ENCODE data around the gene BMP4. TPM values are rescaled to one million over a fixed set of nuclear protein-coding genes. Genes with fewer than 3 reads are reported as not detected.

BMP4 gene
- total and polyA plus RNA-seq, 2 experiments from 2014 or later = 2.5 to 3.9 TPM

GRCh38 chr14:53915364-53916014, 41.1 kb downstream of the BMP4 start (continued):
- no peak for TF ChIP-seq ZNF462 (CRISPR knock-in tag; IDR thresholded peaks at IDR 0.05)
- TF ChIP-seq ZNF114 (CRISPR knock-in tag; IDR thresholded peaks at IDR 0.05) = no peak
- no peak for TF ChIP-seq NANOG (IDR thresholded peaks at IDR 0.05; ENCODE audit: borderline replicate concordance)

- Histone ChIP-seq H3K27me3 (ENCODE audit: insufficient read depth) (no peaks in the 10 kb centered on the region), H3K27ac (ENCODE audit: low read depth) (no peak overlapping the region), H2AFZ (no peak overlapping the region), H3K4me3 (no peak overlapping the region), H4K20me1 (replicated peaks; ENCODE audit: insufficient read depth) (no peaks in the 10 kb centered on the region), H3F3A (replicated peaks; ENCODE audit: low read depth) (no peaks in the 10 kb centered on the region), H3K9me2 (ENCODE audit: insufficient read depth) (no peaks in the 10 kb centered on the region; the same call in 1 of the 2 replicates), H3K4me1 (ENCODE audit: insufficient read depth) (no peaks in the 10 kb centered on the region), H3K79me2 (replicated peaks; ENCODE audit: insufficient read depth) (no peaks in the 10 kb centered on the region), H3K36me3 (ENCODE audit: insufficient read depth) (no peaks in the 10 kb centered on the region), H3K4me2 (no peak overlapping the region)
- Mint-ChIP-seq H3K9me3 (no peaks in the 10 kb centered on the region; the same call in 2 of the 3 replicates), H3K4me3 (no peak overlapping the region), H3K27ac (no peak overlapping the region), H3K4me1 (no peaks in the 10 kb centered on the region), H3K27me3 (ENCODE audit: insufficient read depth, low read depth, poor library complexity) (peaks cover 3% of the 10 kb centered on the region), H3K36me3 (ENCODE audit: low read depth) (no peaks in the 10 kb centered on the region; the same call in 2 of the 3 replicates)
- ATAC-seq (no peak), DNase-seq (ENCODE audit: low spot score) (no peak)
- no peak for TF ChIP-seq JUNB (IDR thresholded peaks at IDR 0.05; ENCODE audit: unreplicated experiment)
- TF ChIP-seq ZNF114 (CRISPR knock-in tag; IDR thresholded peaks at IDR 0.05) = no peak
- no peak for TF ChIP-seq STAT1 (IDR thresholded peaks at IDR 0.05; ENCODE audit: unreplicated experiment)
- no peak for TF ChIP-seq EZH2 (IDR thresholded peaks at IDR 0.05; ENCODE audit: low read depth, unreplicated experiment)
- TF ChIP-seq CTCF (conservative IDR thresholded peaks at IDR 0.05; ENCODE audit: low read depth in 2 of 2) = no peak
- TF ChIP-seq EZH2phosphoT487 (IDR thresholded peaks at IDR 0.05; ENCODE audit: unreplicated experiment) = no peak
- TF ChIP-seq, protein P1, sequence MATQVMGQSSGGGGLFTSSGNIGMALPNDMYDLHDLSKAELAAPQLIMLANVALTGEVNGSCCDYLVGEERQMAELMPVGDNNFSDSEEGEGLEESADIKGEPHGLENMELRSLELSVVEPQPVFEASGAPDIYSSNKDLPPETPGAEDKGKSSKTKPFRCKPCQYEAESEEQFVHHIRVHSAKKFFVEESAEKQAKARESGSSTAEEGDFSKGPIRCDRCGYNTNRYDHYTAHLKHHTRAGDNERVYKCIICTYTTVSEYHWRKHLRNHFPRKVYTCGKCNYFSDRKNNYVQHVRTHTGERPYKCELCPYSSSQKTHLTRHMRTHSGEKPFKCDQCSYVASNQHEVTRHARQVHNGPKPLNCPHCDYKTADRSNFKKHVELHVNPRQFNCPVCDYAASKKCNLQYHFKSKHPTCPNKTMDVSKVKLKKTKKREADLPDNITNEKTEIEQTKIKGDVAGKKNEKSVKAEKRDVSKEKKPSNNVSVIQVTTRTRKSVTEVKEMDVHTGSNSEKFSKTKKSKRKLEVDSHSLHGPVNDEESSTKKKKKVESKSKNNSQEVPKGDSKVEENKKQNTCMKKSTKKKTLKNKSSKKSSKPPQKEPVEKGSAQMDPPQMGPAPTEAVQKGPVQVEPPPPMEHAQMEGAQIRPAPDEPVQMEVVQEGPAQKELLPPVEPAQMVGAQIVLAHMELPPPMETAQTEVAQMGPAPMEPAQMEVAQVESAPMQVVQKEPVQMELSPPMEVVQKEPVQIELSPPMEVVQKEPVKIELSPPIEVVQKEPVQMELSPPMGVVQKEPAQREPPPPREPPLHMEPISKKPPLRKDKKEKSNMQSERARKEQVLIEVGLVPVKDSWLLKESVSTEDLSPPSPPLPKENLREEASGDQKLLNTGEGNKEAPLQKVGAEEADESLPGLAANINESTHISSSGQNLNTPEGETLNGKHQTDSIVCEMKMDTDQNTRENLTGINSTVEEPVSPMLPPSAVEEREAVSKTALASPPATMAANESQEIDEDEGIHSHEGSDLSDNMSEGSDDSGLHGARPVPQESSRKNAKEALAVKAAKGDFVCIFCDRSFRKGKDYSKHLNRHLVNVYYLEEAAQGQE (IDR thresholded peaks at IDR 0.05; ENCODE audit: unreplicated experiment) = no peak
- no peak for TF ChIP-seq NANOG (IDR thresholded peaks at IDR 0.05; ENCODE audit: borderline replicate concordance)
- no peak for TF ChIP-seq ZNF331 (CRISPR knock-in tag; IDR thresholded peaks at IDR 0.05; ENCODE audit: low read depth)
- TF ChIP-seq CREB1 (CRISPR knock-in tag; IDR thresholded peaks at IDR 0.05; ENCODE audit: low read depth) = no peak
- TF ChIP-seq ETS1 (IDR thresholded peaks at IDR 0.05) = no peak
- TF ChIP-seq POLR2AphosphoS5 (IDR thresholded peaks at IDR 0.05; ENCODE audit: low read depth) = no peak
These were observed 44.6 kb downstream of the BMP4 start for GRCh38 chr14:53912021-53912420.
